ENCODE measurements around the gene HES2.
"Not testable (repeated sequence)": the region's sequence is repeated elsewhere in the genome, so short reads cannot be mapped to it uniquely, and the experiment has no call there.

HES2 gene

GRCh38 chr1:6453895-6454855 lies 34.5 kb upstream of the HES2 start:
- not testable (repeated sequence) for DNase-seq (ENCODE audit: low spot score)

GRCh38 chr1:6450943-6451373 lies 31.2 kb upstream of the HES2 start:
- DNase-seq (ENCODE audit: low spot score) = no peak

GRCh38 chr1:6450486-6450885 lies 30.8 kb upstream of the HES2 start:
- not testable (repeated sequence) for DNase-seq (ENCODE audit: low spot score)

- DNase-seq (ENCODE audit: low spot score) = no peak
These were observed 30.3 kb upstream of the HES2 start for GRCh38 chr1:6450005-6450450.

- DNase-seq (ENCODE audit: low spot score) = no peak
These were observed 29.3 kb upstream of the HES2 start for GRCh38 chr1:6448749-6449631.

GRCh38 chr1:6447818-6448748 lies 28.4 kb upstream of the HES2 start:
- DNase-seq (ENCODE audit: low spot score) = no peak

GRCh38 chr1:6447016-6447817 lies 27.5 kb upstream of the HES2 start:
- no peak for DNase-seq (ENCODE audit: low spot score)

GRCh38 chr1:6446665-6447015 lies 26.9 kb upstream of the HES2 start:
- DNase-seq (ENCODE audit: low spot score) = no peak

- DNase-seq (ENCODE audit: low spot score) = not testable (repeated sequence)
These were observed 26.2 kb upstream of the HES2 start for GRCh38 chr1:6445929-6446328.

- no peak for DNase-seq (ENCODE audit: low spot score)
These were observed 25.5 kb upstream of the HES2 start for GRCh38 chr1:6445062-6445763.

GRCh38 chr1:6444377-6444776 lies 24.7 kb upstream of the HES2 start:
- no peak for DNase-seq (ENCODE audit: low spot score)

- no peak for DNase-seq (ENCODE audit: low spot score)
These were observed 23.8 kb upstream of the HES2 start for GRCh38 chr1:6443339-6444115.

- DNase-seq (ENCODE audit: low spot score) = no peak
These were observed 21.9 kb upstream of the HES2 start for GRCh38 chr1:6441586-6441985.

GRCh38 chr1:6440198-6441126 lies 20.7 kb upstream of the HES2 start:
- no peak for DNase-seq (ENCODE audit: low spot score)

GRCh38 chr1:6438047-6438525 lies 18.4 kb upstream of the HES2 start:
- no peak for DNase-seq (ENCODE audit: low spot score)

- not testable (repeated sequence) for DNase-seq (ENCODE audit: low spot score)
These were observed 17.4 kb upstream of the HES2 start for GRCh38 chr1:6437012-6437700.

GRCh38 chr1:6436277-6436676 lies 16.6 kb upstream of the HES2 start:
- DNase-seq (ENCODE audit: low spot score) = not testable (repeated sequence)
